Endothelial cell (in vitro differentiated cells): Measurements from ENCODE around the gene ROR2. TPM values are rescaled to one million over a fixed set of nuclear protein-coding genes. Genes with fewer than 3 reads are reported as not detected.
A peak's percentile ranks its signal among the peaks of the same experiment; 100 is the strongest.

ENCODE experiments used
- DNase-seq: peaks from one replicate; pipeline ENCODE4 v3.0.0; 2021; ENCODE audit warnings: low spot score
- H3K27ac Mint-ChIP-seq: one replicate; pipeline ENCODE4 v1.8.0; 2021; ENCODE audit warnings: mixed read lengths, inconsistent platforms; ENCODE audit not compliant: unreplicated experiment
- H3K27me3 Mint-ChIP-seq: one replicate; pipeline ENCODE4 v1.8.0; 2021; ENCODE audit warnings: mild to moderate bottlenecking, moderate library complexity, mixed read lengths, inconsistent platforms; ENCODE audit not compliant: unreplicated experiment
- H3K36me3 Mint-ChIP-seq: one replicate; pipeline ENCODE4 v1.8.0; 2021; ENCODE audit warnings: mild to moderate bottlenecking, low read depth, mixed read lengths, inconsistent platforms; ENCODE audit not compliant: unreplicated experiment
- H3K4me1 Mint-ChIP-seq: one replicate; pipeline ENCODE4 v1.8.0; 2021; ENCODE audit warnings: mild to moderate bottlenecking, mixed read lengths, inconsistent platforms; ENCODE audit not compliant: unreplicated experiment
- H3K4me3 Mint-ChIP-seq: one replicate; pipeline ENCODE4 v1.8.0; 2021; ENCODE audit warnings: mild to moderate bottlenecking, mixed read lengths, inconsistent platforms; ENCODE audit not compliant: unreplicated experiment
- H3K9me3 Mint-ChIP-seq: one replicate; pipeline ENCODE4 v1.8.0; 2021; ENCODE audit warnings: mixed read lengths, inconsistent platforms; ENCODE audit not compliant: unreplicated experiment
- CTCF ChIP-seq: fragments of 200-600 bp; sonication (generic); IDR thresholded peaks from one replicate; pipeline ENCODE4 v1.5.0; 2021; ENCODE audit warnings: antibody characterized with exemption; ENCODE audit not compliant: unreplicated experiment
- total RNA-seq: library from RNA; stranded (reverse); fragmentation: NEBNext Ultra II Directional; extraction: Animal tissue kit (Norgen Biotek cat#: 25700); gene quantifications from one replicate; pipeline ENCODE4 v1.2.1, GENCODE V29; 2021; ENCODE audit not compliant: unreplicated experiment

Gene ROR2
- total RNA-seq, 1 donor from 2014 or later, result 3.5 TPM

- Mint-ChIP-seq H3K36me3 (no peaks in the 10 kb centered on the region), H3K27me3 (peaks cover 7% of the 10 kb centered on the region), H3K4me1 (peaks cover 24% of the 10 kb centered on the region), H3K9me3 (no peaks in the 10 kb centered on the region), H3K4me3 (no peak overlapping the region), H3K27ac (no peak overlapping the region)
- DNase-seq, result no peak
- no peak for TF ChIP-seq CTCF
Observed at GRCh38 chr9:91903126-91903911, 46.7 kb downstream of the ROR2 start.

- peaks cover 9% of the 10 kb centered on the region for H3K27me3 Mint-ChIP-seq
- H3K4me1 Mint-ChIP-seq, result peaks cover 23% of the 10 kb centered on the region
- no peak for TF ChIP-seq CTCF
- no peaks in the 10 kb centered on the region for H3K9me3 Mint-ChIP-seq
- H3K4me3 Mint-ChIP-seq, result no peak overlapping the region
- H3K27ac Mint-ChIP-seq, result no peak overlapping the region
- H3K36me3 Mint-ChIP-seq, result no peaks in the 10 kb centered on the region
- no peak for DNase-seq
Observed at GRCh38 chr9:91902475-91903125, 47.4 kb downstream of the ROR2 start.

- DNase-seq, result no peak
- H3K36me3 Mint-ChIP-seq, result no peaks in the 10 kb centered on the region
- no peak overlapping the region for H3K27ac Mint-ChIP-seq
- H3K27me3 Mint-ChIP-seq, result peaks cover 8% of the 10 kb centered on the region
- H3K4me1 Mint-ChIP-seq, result peaks cover 25% of the 10 kb centered on the region
- no peak overlapping the region for H3K4me3 Mint-ChIP-seq
- no peaks in the 10 kb centered on the region for H3K9me3 Mint-ChIP-seq
- no peak for TF ChIP-seq CTCF
Observed at GRCh38 chr9:91900797-91901177, 49.2 kb downstream of the ROR2 start.

- Mint-ChIP-seq H3K4me3 (peak overlapping the region; percentile 26), H3K9me3 (no peaks in the 10 kb centered on the region), H3K27ac (no peak overlapping the region), H3K27me3 (peaks cover 8% of the 10 kb centered on the region), H3K4me1 (peaks cover 25% of the 10 kb centered on the region), H3K36me3 (no peaks in the 10 kb centered on the region)
- TF ChIP-seq CTCF, result no peak
- DNase-seq, result no peak
Observed at GRCh38 chr9:91900055-91900796, 49.8 kb downstream of the ROR2 start.
